ENCODE data around the gene ASIC5. TPM values are rescaled to one million over a fixed set of nuclear protein-coding genes. Genes with fewer than 3 reads are reported as not detected.

Gene ASIC5
- total and polyA plus RNA-seq, 2 of the 4 experiments (the other 2 are of a cell fraction): not detected

- no peak for TF ChIP-seq CTCF (conservative IDR thresholded peaks at IDR 0.05; ENCODE audit: low read depth, low read length)
These were observed 11.4 kb downstream of the ASIC5 start (continued) for GRCh38 chr4:155854582-155855226.

GRCh38 chr4:155853189-155853588 lies 12.9 kb downstream of the ASIC5 start:
- Histone ChIP-seq H2AFZ (replicated peaks; ENCODE audit: low read length, poor library complexity) (no peak overlapping the region), H3K23ac (ENCODE audit: low read depth, low read length) (no peak overlapping the region), H2AK9ac (replicated peaks; ENCODE audit: low read depth, low read length, poor library complexity) (no peak overlapping the region), H2BK120ac (ENCODE audit: low read depth, low read length) (no peak overlapping the region), H3K18ac (ENCODE audit: low read depth, low read length) (no peak overlapping the region), H3K4me2 (ENCODE audit: low read depth, low read length) (no peak overlapping the region), H2BK5ac (ENCODE audit: low read depth, low read length, poor library complexity, severe bottlenecking) (no peak overlapping the region), H4K5ac (ENCODE audit: low read depth, low read length) (no peak overlapping the region), H4K8ac (ENCODE audit: low read depth in 2 of 2, low read length in 2 of 2) (no peak overlapping the region), H3K27ac (ENCODE audit: insufficient read depth, low read length) (no peak overlapping the region), H3K4me1 (ENCODE audit: control insufficient read depth, insufficient read depth, low read length) (peaks cover 3% of the 10 kb centered on the region), H3K4me3 (ENCODE audit: insufficient read depth, low read depth, low read length) (no peak overlapping the region), H3K4ac (ENCODE audit: low read depth, low read length) (no peak overlapping the region), H3K9ac (ENCODE audit: low read depth, low read length) (no peak overlapping the region), H4K91ac (ENCODE audit: insufficient read depth, low read depth, low read length) (no peak overlapping the region), H2BK15ac (ENCODE audit: low read depth, low read length) (no peak overlapping the region), H2AK5ac (ENCODE audit: low read depth, low read length) (no peak overlapping the region), H2BK20ac (ENCODE audit: low read depth, low read length) (no peak overlapping the region), H3K14ac (replicated peaks; ENCODE audit: low read depth, low read length) (no peak overlapping the region), H3K36me3 (ENCODE audit: control insufficient read depth, insufficient read depth, low read length) (no peaks in the 10 kb centered on the region), H3K79me1 (ENCODE audit: low read depth in 1 of 2, low read length in 2 of 2) (no peaks in the 10 kb centered on the region), H3K9me1 (ENCODE audit: insufficient read depth, low read length) (no peaks in the 10 kb centered on the region), H3K56ac (ENCODE audit: extremely low read depth, insufficient read depth, low read length) (no peak overlapping the region), H3K9me3 (ENCODE audit: control insufficient read depth, insufficient read depth, low read length) (no peaks in the 10 kb centered on the region), H4K20me1 (ENCODE audit: insufficient read depth, low read length) (no peaks in the 10 kb centered on the region), H3K27me3 (ENCODE audit: control insufficient read depth, insufficient read depth, low read length) (no peaks in the 10 kb centered on the region)
- dilution Hi-C loops (cut with HindIII; ENCODE audit: low sequenced_read_pairs, unreplicated experiment): no loop called here
- in situ Hi-C loops (cut with MboI; ENCODE audit: low sequenced_read_pairs): no loop called here
- intact Hi-C loops (cut with micrococcal nuclease): no loop called here
- ChIA-PET CTCF (no interaction called here), POLR2A (ENCODE audit: unreplicated experiment) (no interaction called here)
- DNase-seq: no peak
- no CpG with 5 or more reads among the region's 3 CpGs for WGBS, 2 experiments (ENCODE audit: extremely low coverage in 2 of 2, insufficient read length in 1 of 2)
- ATAC-seq (ENCODE audit: low read depth): no peak
- TF ChIP-seq MAFK (IDR thresholded peaks at IDR 0.05; ENCODE audit: low read depth, low read length) (peak; percentile 68), CEBPB (IDR thresholded peaks at IDR 0.05; ENCODE audit: low read depth, low read length) (no peak)
- BruUV-seq (replicated peaks): no TSS peak
